ENCODE results near the gene TOR1B.

- TF ChIP-seq CTCF (IDR thresholded peaks at IDR 0.05; ENCODE audit: low read depth, low read length, poor library complexity, severe bottlenecking) (no peak), EZH2phosphoT487 (IDR thresholded peaks at IDR 0.05; ENCODE audit: borderline replicate concordance, low read length) (no peak)
Observed at GRCh38 chr9:129845373-129845772, 42.4 kb downstream of the TOR1B start.

Data from DOHH2 (cell line).